Fibroblast of mammary gland (primary cell): ENCODE data around the gene CSGALNACT2.

ENCODE experiments used
- DNase-seq: peaks from one replicate; pipeline ENCODE4 v3.0.0-alpha.2; 2010; ENCODE audit warnings: low read depth
- H3K4me3 ChIP-seq: 2 replicates; pipeline ENCODE4 v1.5.1; 2011; ENCODE audit warnings: low read depth, mild to moderate bottlenecking, low read length, moderate library complexity; ENCODE audit not compliant: control insufficient read depth
- CTCF ChIP-seq: conservative IDR thresholded peaks from 2 replicates; pipeline ENCODE4 v1.5.1; 2011; ENCODE audit warnings: low read depth, low read length, inconsistent platforms; ENCODE audit not compliant: control insufficient read depth, insufficient read depth

The CSGALNACT2 gene

DNA sequence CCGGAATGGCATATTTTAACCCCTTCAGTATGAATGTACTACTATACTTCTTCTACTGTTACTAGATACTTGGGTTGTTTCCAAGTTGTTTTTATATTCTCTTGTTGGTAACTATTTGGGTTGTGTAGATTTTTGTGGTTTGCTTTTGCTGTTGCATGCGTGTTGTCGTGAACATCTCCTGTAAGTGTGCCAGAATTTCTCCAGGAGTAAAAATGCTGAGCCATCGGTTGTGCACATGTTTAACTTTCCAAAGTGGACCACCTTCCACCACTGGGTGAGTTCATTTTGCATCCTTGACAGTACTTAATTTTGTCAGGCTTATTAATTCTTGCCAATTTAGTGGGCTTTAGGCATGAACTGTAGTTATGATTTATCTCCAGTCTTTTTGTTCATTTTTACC is 47.9 kb downstream of the CSGALNACT2 start:
- no peak for DNase-seq
- no peak overlapping the region for H3K4me3 ChIP-seq
- no peak for TF ChIP-seq CTCF

GRCh38 chr10:43187213-43187612 is 49.0 kb downstream of the CSGALNACT2 start:
- TF ChIP-seq CTCF, result no peak
- H3K4me3 ChIP-seq, result no peak overlapping the region
- no peak for DNase-seq

- peak; percentile 42 for DNase-seq
These were observed 50.5 kb downstream of the CSGALNACT2 start for GRCh38 chr10:43188702-43189101.

GRCh38 chr10:43190289-43190688 is 52.0 kb downstream of the CSGALNACT2 start:
- no peak overlapping the region for H3K4me3 ChIP-seq
- DNase-seq, result no peak
- no peak for TF ChIP-seq CTCF

More at GRCh38 chr10:43188702-43189101, 50.5 kb downstream of the CSGALNACT2 start:
- TF ChIP-seq CTCF, result no peak
- H3K4me3 ChIP-seq, result no peak overlapping the region

- no peak for TF ChIP-seq CTCF
- no peak overlapping the region for H3K4me3 ChIP-seq
- DNase-seq, result peak; percentile 63
These were observed 52.5 kb downstream of the CSGALNACT2 start for GRCh38 chr10:43190775-43191174.

DNA sequence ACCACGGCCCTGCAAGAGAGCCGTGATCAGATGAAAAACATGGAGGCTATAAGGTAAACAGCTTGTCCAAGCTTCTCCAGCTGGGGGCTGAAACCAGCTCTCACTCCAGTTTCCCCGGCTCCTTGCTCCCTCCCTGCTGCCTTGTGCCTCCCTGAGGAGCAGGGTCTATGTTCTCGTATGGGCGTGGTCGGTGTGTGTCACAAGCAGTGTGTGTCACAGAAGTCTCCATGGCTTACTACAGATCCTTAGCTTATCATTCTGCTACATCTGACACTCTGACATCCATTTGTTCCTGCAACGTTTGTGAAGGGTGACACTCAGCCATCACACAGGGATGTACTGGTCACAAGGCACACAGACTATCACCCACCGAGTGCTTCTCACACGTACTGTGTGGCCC is 54.6 kb downstream of the CSGALNACT2 start:
- H3K4me3 ChIP-seq, result no peak overlapping the region
- DNase-seq, result no peak
- TF ChIP-seq CTCF, result no peak

DNA sequence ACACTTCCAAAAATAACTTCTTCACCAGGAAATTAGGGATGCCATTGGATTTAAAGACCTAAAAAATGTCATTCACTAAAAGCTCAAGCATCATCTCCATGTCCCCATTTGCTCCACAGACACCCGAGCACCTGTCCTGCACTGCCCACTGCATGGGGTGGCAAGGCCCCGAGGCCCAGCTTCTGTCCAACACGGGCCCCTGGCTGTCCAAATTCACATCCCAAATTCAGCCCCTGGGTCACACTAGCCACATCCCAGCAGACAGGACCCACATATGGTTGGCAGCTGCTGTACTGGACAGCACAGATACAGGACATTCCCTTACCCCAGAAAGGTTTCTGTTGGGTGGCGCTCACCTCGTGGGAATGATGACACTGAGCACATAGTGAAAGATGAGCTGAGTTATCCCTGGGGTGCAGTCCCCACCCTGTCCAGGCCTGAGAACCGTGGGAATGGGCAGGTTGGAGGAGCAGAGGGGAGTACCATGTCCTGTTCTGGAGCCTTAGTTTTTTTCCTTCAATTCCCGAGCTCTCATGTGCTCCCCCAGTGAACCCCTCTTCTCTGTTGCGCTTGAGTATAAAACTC is 55.3 kb downstream of the CSGALNACT2 start:
- TF ChIP-seq CTCF, result no peak
- no peak for DNase-seq
- H3K4me3 ChIP-seq, result no peak overlapping the region
